Renal cortical epithelial cell (primary cell): ENCODE measurements around the gene TAS2R39. TPM values are rescaled to one million over a fixed set of nuclear protein-coding genes. Genes with fewer than 3 reads are reported as not detected.
A peak's percentile ranks its signal among the peaks of the same experiment; 100 is the strongest.
"Not testable (repeated sequence)": the region's sequence is repeated elsewhere in the genome, so short reads cannot be mapped to it uniquely, and the experiment has no call there.

Source experiments
- DNase-seq: peaks from one replicate; pipeline ENCODE4 v3.0.0-alpha.2; 2011; ENCODE audit warnings: low read depth
- total RNA-seq: library from RNA; depleted of rRNA; stranded (reverse); fragments of >200 nt; gene quantifications from 2 replicates; pipeline ENCODE4 v1.2.3, GENCODE V29; 2014

The TAS2R39 gene
- total RNA-seq = not detected in 2 replicates

DNA sequence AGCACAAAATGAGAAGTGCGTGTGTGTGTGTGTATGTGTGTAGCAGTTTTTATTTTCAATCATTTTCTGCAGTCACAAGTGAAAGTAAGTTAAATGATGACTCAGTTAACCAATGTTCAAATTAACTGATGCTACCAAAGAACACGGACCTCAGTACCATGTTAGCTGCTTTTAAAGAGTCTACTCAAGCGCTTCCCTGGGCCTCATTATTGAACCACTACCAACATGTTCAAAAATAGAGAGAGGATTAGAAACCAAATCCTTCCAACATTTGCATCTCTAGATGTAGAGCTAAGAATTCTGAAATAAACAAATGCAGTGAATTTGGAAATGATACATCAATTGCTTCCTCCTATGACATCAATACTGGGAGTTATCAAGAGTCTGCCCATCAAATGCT, at the start of gene TAS2R39:
TAS2R39 (plus strand) TSS at position 396 of the 400 bp plus-strand sequence; CDS start at position 396, 0 bp downstream.
- no peak for DNase-seq

DNA sequence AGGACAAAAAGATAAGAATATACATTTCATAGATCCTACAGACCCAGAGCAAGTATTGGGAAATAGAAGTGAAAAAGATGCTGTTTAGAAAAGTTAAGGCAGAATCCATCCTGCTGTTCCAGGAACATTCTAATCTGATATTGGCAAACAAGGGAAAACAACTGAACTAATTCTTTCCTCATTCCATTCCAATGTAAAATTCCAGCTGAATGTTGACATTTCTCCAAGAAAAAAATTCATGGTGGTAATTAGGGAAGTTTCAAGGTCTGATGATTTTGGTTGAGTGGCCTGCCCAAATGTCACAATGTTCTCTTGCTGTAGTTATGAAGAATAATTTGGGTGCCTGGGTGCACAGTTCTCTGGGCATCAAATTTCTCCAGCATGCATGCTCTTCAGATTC, 36.1 kb upstream of the TAS2R39 start:
- no peak for DNase-seq

DNA sequence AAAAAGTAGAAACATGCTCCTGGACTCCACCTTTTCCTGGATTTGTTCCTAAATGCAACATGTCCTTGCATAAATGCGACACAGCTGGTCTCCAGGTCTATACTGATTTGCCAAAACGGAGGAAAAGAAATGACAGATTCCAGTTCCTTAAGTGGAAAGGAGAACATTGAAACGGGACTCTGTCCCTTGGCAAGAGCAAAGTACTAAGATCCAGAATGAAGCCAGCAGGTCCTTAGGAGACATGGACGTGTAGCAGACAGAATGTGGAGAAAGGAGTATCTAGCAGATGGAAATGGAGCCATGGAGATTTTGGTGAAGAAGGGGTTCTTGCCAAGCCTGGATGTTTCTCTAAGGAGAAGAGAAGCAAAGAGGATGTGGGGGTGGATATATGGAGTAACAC, 35.2 kb upstream of the TAS2R39 start:
- no peak for DNase-seq

DNA sequence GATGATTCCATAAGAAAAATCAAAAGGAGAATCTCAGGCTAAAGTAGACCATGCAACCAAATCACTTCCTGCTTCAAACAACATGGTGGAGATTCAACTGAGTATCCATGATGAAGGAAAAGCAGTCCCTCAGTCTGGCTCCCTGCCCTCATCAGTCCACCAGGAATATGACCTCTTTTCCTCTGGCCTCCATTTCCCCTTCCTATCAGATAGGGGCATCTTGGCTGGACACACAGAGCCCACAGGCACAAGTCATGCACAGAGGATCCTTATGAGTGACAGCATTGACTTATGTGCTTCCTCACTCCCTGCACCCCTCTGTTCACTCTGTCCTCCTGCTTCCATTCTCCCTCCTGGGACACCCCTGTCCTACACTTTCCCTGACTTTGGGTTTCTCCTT, 34.6 kb upstream of the TAS2R39 start:
- DNase-seq = no peak

DNA sequence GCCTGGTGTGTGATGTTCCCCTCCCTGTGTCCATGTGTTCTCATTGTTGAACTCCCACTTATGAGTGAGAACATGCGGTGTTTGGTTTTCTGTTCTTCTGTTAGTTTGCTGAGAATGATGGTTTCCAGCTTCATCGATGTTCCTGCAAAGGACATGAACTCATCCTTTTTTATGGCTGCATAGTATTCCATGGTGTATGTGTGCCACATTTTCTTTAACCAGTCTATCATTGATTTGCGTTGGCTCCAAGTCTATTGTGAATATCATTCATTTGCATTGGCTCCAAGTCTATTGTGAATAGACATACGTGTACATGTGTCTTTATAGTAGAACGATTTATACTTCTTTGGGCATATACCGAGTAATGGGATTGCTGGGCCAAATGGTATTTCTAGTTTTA, 32.5 kb upstream of the TAS2R39 start:
- not testable (repeated sequence) for DNase-seq

DNA sequence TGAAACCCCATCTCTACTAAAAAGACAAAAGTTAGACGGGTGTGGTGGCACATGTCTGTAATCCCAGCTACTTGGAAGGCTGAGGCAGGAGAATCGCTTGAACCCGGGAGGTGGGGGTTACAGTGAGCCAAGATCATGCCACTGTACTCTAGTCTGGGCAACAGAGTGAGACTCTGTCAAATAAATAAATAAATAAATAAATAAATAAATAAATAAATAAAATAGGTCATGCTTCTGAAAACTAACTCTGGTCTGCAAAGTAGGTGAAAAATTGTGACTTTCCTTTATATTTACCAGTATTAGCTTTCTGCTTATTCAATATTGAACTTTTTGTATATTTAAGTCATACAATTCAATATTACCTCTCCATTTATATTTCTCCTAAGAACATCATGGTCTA, 24.6 kb upstream of the TAS2R39 start:
- DNase-seq = not testable (repeated sequence)

DNA sequence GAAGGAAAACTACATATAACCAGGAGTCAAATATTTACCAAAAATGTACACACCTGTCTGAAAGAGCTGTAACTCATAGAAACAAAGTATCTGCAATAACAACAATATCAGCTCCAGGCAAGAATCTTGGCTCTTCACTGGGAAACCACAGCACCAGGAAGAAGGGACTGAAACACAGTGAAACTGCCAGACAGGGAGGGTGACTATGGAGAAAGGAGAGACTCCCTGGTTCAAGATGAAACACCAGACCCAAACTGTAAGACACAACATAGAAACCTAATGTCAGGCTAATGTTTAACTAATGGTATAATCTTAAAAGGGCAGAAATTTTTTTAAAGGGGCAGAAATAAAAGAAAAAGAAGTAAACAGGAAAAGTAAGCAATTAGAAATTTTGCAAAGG, 11.5 kb upstream of the TAS2R39 start:
- DNase-seq = peak; percentile 26

- DNase-seq = peak; percentile 15
Measured at GRCh38 chr7:143172354-143172753, 10.9 kb upstream of the TAS2R39 start.

DNA sequence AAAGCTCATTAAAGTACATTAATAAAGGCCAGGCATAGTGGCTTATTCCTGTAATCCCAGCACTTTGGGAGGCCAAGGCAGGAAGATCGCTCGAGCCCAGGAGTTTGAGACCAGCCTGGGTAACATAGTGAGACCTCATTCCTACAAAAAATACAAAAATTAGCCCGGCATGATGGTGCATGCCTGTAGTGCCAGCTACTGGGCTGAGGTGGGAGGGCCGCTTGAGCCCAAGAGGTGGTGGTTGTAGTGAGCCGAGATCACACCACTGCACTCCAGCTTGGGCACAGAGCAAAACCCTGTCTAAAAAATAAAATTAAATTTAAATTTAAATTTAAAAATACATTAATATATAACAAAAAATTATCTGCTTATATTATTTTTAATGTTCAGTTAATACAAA, 7.1 kb upstream of the TAS2R39 start:
- DNase-seq = no peak

- no peak for DNase-seq
Measured at GRCh38 chr7:143177374-143178119, 5.7 kb upstream of the TAS2R39 start.

- not testable (repeated sequence) for DNase-seq
Measured at GRCh38 chr7:143180771-143181170, 2.4 kb upstream of the TAS2R39 start.

DNA sequence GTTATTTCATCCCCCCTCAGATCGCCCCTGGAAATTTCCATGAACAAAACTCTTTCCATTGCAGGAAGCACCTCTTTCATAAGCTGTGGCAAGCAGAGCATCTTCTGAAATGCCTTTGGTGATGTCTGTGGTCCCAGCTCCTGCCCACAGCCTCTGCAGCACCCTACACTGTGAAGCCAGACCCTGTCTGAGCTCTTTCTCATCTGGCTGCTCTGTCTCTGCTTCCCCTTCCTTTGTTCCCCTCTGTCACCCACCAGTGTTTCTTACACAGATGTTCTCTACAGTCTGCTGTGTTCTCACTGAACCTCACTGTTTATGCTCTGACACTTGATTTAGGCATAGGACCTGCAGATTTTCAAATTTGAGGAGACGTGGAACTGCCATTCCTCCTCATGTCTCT, 1.9 kb upstream of the TAS2R39 start:
- DNase-seq = no peak

GRCh38 chr7:143185551-143185950, 2.3 kb downstream of the TAS2R39 start:
- no peak for DNase-seq

GRCh38 chr7:143188994-143189393, 5.8 kb downstream of the TAS2R39 start:
- no peak for DNase-seq

GRCh38 chr7:143193880-143194279, 10.7 kb downstream of the TAS2R39 start:
- no peak for DNase-seq

- DNase-seq = peak; percentile 4
Measured at GRCh38 chr7:143199040-143199439, 15.8 kb downstream of the TAS2R39 start.

DNA sequence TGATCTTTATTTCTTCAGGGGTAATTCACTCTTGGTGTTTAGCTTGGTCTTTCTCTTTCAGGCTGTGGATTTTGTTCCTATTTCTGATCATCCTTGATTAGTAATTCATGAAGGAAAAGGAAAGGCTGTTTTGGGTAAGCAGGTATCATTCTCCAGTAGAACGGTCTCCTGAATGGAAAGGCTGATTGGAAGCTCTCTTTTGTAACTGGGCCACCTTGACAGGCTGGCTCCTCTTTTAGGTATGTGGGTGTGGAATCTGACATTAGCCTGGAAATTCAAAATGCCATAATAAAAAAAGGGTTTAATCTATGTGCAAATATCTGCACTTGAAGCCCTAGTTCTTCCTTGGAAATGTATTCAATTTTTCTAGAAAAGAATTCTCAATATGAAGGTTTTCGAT, 18.9 kb downstream of the TAS2R39 start:
- no peak for DNase-seq

DNA sequence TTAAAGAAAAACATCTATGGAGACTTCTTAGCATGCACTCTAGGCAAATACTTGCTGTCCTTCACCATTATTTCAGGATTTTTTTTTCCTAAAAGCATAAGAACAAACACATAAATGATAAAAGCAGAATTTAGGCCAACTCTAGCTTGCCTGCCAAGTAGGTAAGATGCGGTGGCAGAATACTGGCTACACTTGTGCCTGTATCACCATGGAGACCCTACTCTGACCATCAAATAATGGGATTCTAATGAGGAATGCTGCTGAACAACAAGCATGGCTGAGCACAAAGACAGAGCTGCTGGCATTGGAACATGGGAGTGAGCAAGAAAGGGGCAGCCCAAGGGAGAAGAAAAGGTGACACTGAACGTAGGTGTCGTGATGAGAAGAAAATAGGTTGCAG, 20.2 kb downstream of the TAS2R39 start:
- no peak for DNase-seq

DNA sequence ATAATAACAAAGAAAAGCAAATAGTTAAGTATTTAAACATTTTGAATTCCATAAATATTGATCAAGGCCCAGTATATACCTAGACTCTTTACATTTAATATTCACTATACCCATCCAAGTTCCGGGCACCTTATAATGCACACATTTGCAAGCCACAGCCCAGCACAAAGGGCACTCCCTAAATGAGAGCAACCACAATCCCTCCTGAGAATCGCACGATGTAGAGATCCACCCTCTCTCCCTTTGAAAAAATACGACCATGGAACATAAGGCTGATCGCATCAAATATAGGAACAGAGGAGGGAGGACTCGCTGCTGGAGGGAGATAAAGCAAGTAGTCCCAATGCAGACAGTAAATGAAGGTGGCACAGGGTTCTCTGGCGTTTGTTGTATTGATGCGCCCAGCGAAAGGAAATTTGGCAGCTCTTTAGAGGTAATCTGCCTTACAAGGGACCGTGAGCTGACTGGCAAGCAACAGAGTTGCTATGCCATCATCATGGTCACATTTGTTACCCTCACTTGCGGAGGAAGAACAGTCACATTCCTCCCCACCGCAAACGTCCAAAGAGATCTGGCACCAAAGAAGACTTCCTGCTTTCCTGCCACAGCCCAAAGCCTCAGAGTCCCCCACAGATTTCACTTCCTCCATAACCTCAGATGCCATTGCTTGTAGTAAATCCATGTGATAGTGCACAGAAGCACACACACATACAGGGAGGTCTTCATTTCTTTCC, 22.5 kb downstream of the TAS2R39 start:
- DNase-seq = no peak

DNA sequence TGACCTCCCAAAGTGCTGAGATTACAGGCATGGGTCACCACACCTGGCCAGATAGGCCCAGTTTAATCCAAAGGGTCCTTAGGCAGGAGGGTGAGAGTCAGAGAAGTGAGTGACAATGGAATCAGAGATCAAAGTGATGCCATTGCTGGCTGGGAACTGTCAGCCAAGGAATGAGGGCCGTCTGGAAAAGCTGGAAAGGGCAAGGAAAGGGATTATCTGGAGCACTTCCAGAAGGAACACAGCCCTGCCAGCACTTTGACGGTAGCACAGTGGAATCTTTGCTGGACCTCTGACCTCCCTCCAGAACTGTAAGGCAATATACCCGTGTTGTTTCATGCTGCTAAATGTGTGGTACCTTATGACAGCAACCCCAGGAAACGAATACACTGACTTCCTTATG, 27.3 kb downstream of the TAS2R39 start:
- DNase-seq = no peak

DNA sequence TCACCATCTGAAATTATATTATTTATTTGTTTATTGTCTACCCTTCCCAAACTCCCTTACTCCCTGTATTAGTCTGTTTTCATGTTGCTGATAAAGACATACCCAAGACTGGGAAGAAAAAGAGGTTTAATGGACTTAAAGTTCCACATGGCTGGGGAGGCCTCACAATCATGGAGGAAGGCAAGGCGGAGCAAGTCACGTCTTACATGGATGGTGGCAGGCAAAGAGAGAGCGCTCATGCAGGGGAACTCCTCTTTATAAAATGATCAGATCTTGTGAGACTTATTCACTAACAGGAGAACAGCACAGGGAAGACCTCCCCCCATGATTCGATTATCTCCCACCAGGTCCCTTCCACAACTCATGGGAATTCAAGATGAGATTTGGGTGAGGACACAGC, 30.3 kb downstream of the TAS2R39 start:
- DNase-seq = not testable (repeated sequence)

DNA sequence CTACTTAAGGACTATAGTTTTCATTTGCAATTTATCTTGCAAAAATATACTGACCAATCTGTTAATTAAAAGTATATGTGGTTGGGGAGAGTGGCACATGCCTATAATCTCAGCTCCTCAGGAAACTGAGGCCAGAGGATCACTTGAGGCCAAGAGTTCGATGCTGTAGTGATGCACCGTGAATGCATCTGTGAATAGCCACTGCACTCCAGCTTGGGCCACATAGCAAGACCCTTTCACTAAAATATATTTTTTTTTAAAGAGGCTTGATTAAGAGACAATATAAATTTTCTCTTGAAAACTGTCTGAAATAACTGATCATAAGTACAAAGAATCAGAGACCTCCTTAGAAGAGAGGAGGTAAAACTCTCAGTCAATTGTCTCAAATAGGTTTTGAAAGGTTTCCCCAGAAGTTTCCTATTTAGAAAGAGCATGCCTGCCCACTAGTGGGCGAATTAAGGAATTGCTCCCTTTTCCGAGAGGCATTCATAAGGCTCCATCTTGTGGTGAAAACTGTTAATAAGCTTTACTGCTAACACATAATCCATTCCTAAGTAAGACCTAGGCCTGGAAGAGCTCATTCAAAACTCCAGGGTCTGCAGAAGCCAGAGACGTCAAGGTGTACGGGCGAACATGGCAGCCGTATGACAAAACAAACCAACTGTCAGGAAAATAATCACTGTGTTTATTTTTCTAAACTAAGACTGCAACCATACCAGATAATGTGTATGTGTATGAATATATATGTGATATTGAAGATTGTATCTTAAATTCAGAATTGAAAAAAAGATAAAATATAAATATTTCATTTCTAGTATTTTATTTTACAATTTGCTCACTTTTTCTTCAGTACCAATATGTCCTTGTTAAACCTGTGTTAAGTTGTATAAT, 31.8 kb downstream of the TAS2R39 start:
- DNase-seq = peak; percentile 83
